SU-DHL-6 (cell line): ENCODE results near the gene CSNK1A1.

ENCODE experiments used
- H2AFZ ChIP-seq: fragments of 200-600 bp; sonication (generic); 2 replicates; pipeline ENCODE4 v1.6.1; 2014; ENCODE audit warnings: low read depth, mild to moderate bottlenecking, moderate library complexity, mixed read lengths, antibody characterized with exemption, low read length; ENCODE audit not compliant: severe bottlenecking
- H3F3A ChIP-seq: fragments of 200-600 bp; shearing (Covaris generic); 2 replicates; pipeline ENCODE4 v1.6.0; 2016; ENCODE audit warnings: antibody characterized with exemption, mild to moderate bottlenecking; ENCODE audit not compliant: insufficient read depth
- H3K27ac ChIP-seq: fragments of 200-600 bp; sonication (generic); 2 replicates; pipeline ENCODE4 v1.5.1; 2016; ENCODE audit warnings: low read depth, mild to moderate bottlenecking, low read length, moderate library complexity, mixed read lengths
- H3K27me3 ChIP-seq: fragments of 200-600 bp; sonication (generic), shearing (Covaris generic); 2 replicates; pipeline ENCODE4 v1.6.0; 2014; ENCODE audit warnings: mild to moderate bottlenecking, low read length
- H3K36me3 ChIP-seq: fragments of 200-600 bp; sonication (generic); 2 replicates; pipeline ENCODE4 v1.6.1; 2014; ENCODE audit warnings: mild to moderate bottlenecking, low read length, mixed read lengths
- H3K4me2 ChIP-seq: fragments of 300-600, 200-600 bp; shearing (Covaris generic), sonication (generic); 2 replicates; pipeline ENCODE4 v1.6.0; 2014; ENCODE audit warnings: low read length, low read depth, mild to moderate bottlenecking; ENCODE audit not compliant: poor library complexity, severe bottlenecking
- H3K4me3 ChIP-seq: fragments of 200-600 bp; sonication (generic); 2 replicates; pipeline ENCODE4 v1.5.1; 2014; ENCODE audit warnings: antibody characterized with exemption, low read length, mild to moderate bottlenecking, mixed read lengths; ENCODE audit not compliant: insufficient read depth, poor library complexity, severe bottlenecking
- H3K79me2 ChIP-seq: fragments of 200-600 bp; sonication (generic); 2 replicates; pipeline ENCODE4 v1.6.1; 2014; ENCODE audit warnings: mild to moderate bottlenecking, low read length, moderate library complexity; ENCODE audit not compliant: insufficient read depth
- H3K9ac ChIP-seq: fragments of 200-600 bp; sonication (generic); 2 replicates; pipeline ENCODE4 v1.7.0; 2014; ENCODE audit warnings: mild to moderate bottlenecking, low read length
- H3K9me2 ChIP-seq: fragments of 200-600 bp; sonication (generic); replicated peaks from 2 replicates; pipeline ENCODE4 v1.6.1; 2014; ENCODE audit warnings: low read length; ENCODE audit not compliant: insufficient read depth
- H3K9me3 ChIP-seq: fragments of 200-600 bp; sonication (generic); 2 replicates; pipeline ENCODE4 v1.6.1; 2014; ENCODE audit warnings: low read length, mixed read lengths; ENCODE audit not compliant: insufficient read depth
- H4K20me1 ChIP-seq: fragments of 200-600 bp; sonication (generic); 2 replicates; pipeline ENCODE4 v1.6.1; 2014; ENCODE audit warnings: low read depth, mild to moderate bottlenecking, antibody characterized with exemption, low read length, moderate library complexity, mixed read lengths
- CTCF ChIP-seq: fragments of 200-600 bp; sonication (generic); IDR thresholded peaks from one replicate; pipeline ENCODE4 v1.5.1; 2017; ENCODE audit warnings: antibody characterized with exemption, mild to moderate bottlenecking, low read length, moderate library complexity; ENCODE audit not compliant: insufficient read depth, poor library complexity, severe bottlenecking
- EZH2phosphoT487 ChIP-seq: fragments of 200-600 bp; sonication (generic), shearing (Covaris generic); conservative IDR thresholded peaks from 2 replicates; pipeline ENCODE4 v1.6.1; 2018; ENCODE audit warnings: mild to moderate bottlenecking, antibody characterized with exemption, low read length, moderate library complexity, mixed read lengths

The CSNK1A1 gene

GRCh38 chr5:149575131-149575530 lies 23.9 kb upstream of the CSNK1A1 start:
- TF ChIP-seq EZH2phosphoT487 (no peak), CTCF (no peak)
- Histone ChIP-seq H3K9ac (no peak overlapping the region), H3K9me3 (no peaks in the 10 kb centered on the region), H3K27me3 (no peaks in the 10 kb centered on the region), H2AFZ (no peak overlapping the region), H4K20me1 (no peaks in the 10 kb centered on the region), H3K36me3 (no peaks in the 10 kb centered on the region), H3K27ac (no peak overlapping the region), H3K79me2 (no peaks in the 10 kb centered on the region), H3F3A (no peaks in the 10 kb centered on the region), H3K4me2 (no peak overlapping the region), H3K4me3 (no peak overlapping the region), H3K9me2 (no peaks in the 10 kb centered on the region)

GRCh38 chr5:149572576-149573231 lies 21.5 kb upstream of the CSNK1A1 start:
- no peaks in the 10 kb centered on the region for H3F3A ChIP-seq
- TF ChIP-seq EZH2phosphoT487 (no peak), CTCF (no peak)
- H3K79me2 ChIP-seq, result no peaks in the 10 kb centered on the region
- no peaks in the 10 kb centered on the region for H3K27me3 ChIP-seq
- no peaks in the 10 kb centered on the region for H3K9me2 ChIP-seq
- no peak overlapping the region for H3K4me2 ChIP-seq
- H3K9me3 ChIP-seq, result no peaks in the 10 kb centered on the region
- no peak overlapping the region for H3K27ac ChIP-seq
- H4K20me1 ChIP-seq, result no peaks in the 10 kb centered on the region
- H3K36me3 ChIP-seq, result no peaks in the 10 kb centered on the region
- no peak overlapping the region for H3K4me3 ChIP-seq
- H3K9ac ChIP-seq, result no peak overlapping the region
- no peak overlapping the region for H2AFZ ChIP-seq

GRCh38 chr5:149572170-149572569 lies 20.9 kb upstream of the CSNK1A1 start:
- Histone ChIP-seq H3K9me2 (no peaks in the 10 kb centered on the region), H3F3A (no peaks in the 10 kb centered on the region), H3K79me2 (no peaks in the 10 kb centered on the region), H4K20me1 (no peaks in the 10 kb centered on the region), H3K4me3 (no peak overlapping the region), H3K36me3 (no peaks in the 10 kb centered on the region), H2AFZ (no peak overlapping the region), H3K9ac (no peak overlapping the region), H3K27me3 (no peaks in the 10 kb centered on the region), H3K4me2 (no peak overlapping the region), H3K9me3 (no peaks in the 10 kb centered on the region), H3K27ac (no peak overlapping the region)
- TF ChIP-seq EZH2phosphoT487, result no peak
- no peak for TF ChIP-seq CTCF
